NT2/D1 (cell line): ENCODE results near the gene PURA.

Experiments
- DNase-seq: peaks from one replicate; pipeline ENCODE4 v3.0.0-alpha.2; 2011; ENCODE audit warnings: low read depth, low spot score
- H3K27me3 ChIP-seq: 2 replicates; pipeline ENCODE4 v1.6.0; 2011; ENCODE audit warnings: mild to moderate bottlenecking; ENCODE audit not compliant: insufficient read length, insufficient read depth
- H3K36me3 ChIP-seq: 2 replicates; pipeline ENCODE4 v1.6.1; 2011; ENCODE audit warnings: mild to moderate bottlenecking, low read length, mixed read lengths; ENCODE audit not compliant: insufficient read depth, insufficient read length
- H3K4me1 ChIP-seq: 2 replicates; pipeline ENCODE4 v1.5.1; 2011; ENCODE audit not compliant: insufficient read depth, insufficient read length
- H3K4me3 ChIP-seq: 2 replicates; pipeline ENCODE4 v1.5.1; 2011; ENCODE audit warnings: low read depth; ENCODE audit not compliant: insufficient read length
- H3K9ac ChIP-seq: 2 replicates; pipeline ENCODE4 v1.6.0; 2011; ENCODE audit warnings: low read depth; ENCODE audit not compliant: insufficient read length
- H3K9me3 ChIP-seq: 2 replicates; pipeline ENCODE4 v1.5.1; 2011; ENCODE audit warnings: mild to moderate bottlenecking, low read length; ENCODE audit not compliant: insufficient read depth
- SUZ12 ChIP-seq: IDR thresholded peaks from 2 replicates; pipeline ENCODE4 v1.6.1; 2011; ENCODE audit not compliant: insufficient read length, insufficient read depth; ENCODE audit errors: extremely low read depth
- YY1 ChIP-seq: IDR thresholded peaks from 2 replicates; pipeline ENCODE4 v1.6.1; 2011; ENCODE audit not compliant: insufficient read length, insufficient read depth
- ZNF274 ChIP-seq: IDR thresholded peaks from 2 replicates; pipeline ENCODE4 v1.6.1; 2011; ENCODE audit warnings: mild to moderate bottlenecking, low read depth, low read length

PURA gene

DNA sequence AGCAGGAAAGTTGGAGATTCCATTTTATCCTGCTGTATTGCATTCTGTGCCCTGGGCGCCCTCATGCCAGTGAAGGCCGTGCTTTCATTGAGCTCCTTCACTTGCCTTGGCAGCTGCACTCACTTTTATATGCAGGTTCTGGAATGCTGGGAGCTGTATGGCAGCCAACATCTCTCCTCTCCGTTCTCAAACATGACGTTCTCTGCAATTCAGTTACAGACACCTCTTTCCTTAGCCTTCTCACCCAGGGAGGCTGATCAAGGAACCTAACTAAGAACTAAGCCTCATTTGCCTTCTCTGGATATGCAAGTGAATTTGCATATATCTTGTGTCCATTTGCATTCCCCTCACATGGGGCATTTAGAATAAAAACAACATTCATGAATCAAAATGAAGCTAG, 29.4 kb upstream of the PURA start:
- TF ChIP-seq SUZ12 (no peak), ZNF274 (no peak), YY1 (no peak)
- DNase-seq, result no peak

DNA sequence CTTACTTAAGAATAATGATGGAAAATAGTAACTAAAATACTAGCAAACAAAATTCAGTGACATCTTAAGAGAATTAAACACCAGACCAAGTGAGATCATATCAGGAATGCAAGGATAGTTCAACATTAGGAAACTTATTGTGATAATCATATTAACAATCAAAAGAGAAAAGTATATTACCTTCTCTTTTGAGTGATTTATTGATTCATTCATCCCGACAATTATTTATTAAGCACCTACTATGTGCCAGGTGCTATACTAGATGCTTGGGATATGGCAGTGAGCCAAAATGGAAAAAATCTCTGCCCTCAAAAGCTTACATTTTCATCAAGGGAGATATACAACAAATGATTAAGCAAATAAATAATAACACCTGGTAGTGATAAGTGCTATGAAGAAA, 23.7 kb upstream of the PURA start:
- Histone ChIP-seq H3K36me3 (no peaks in the 10 kb centered on the region), H3K9me3 (peaks cover 16% of the 10 kb centered on the region), H3K9ac (no peak overlapping the region), H3K27me3 (no peaks in the 10 kb centered on the region), H3K4me3 (no peak overlapping the region), H3K4me1 (no peaks in the 10 kb centered on the region)
- no peak for DNase-seq
- TF ChIP-seq YY1, result no peak
- no peak for TF ChIP-seq ZNF274
- no peak for TF ChIP-seq SUZ12

More for the DNA sequence above, 29.4 kb upstream of the PURA start:
- Histone ChIP-seq H3K36me3 (no peaks in the 10 kb centered on the region), H3K4me1 (no peaks in the 10 kb centered on the region), H3K27me3 (no peaks in the 10 kb centered on the region), H3K9ac (no peak overlapping the region), H3K4me3 (no peak overlapping the region), H3K9me3 (no peaks in the 10 kb centered on the region)

DNA sequence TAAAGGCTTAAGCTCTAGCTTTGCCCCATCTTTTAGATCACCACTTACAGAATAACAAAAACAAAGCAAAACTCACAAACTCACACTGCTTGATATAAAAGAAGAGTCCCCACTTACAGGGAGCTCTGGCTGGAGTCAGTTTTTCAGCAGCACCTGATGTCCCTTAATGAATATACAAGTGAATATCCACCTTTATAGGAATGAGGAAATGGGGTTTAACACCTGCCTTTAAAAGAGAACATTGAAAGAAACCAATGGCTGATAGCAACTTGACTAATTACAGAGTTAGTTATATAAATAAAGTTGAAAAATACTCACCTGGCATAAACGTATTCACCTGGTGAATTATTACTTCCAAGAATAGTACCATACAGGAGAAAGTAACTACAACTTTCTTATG, 20.7 kb upstream of the PURA start:
- TF ChIP-seq SUZ12 (no peak), ZNF274 (no peak), YY1 (no peak)
- Histone ChIP-seq H3K9ac (no peak overlapping the region), H3K27me3 (no peaks in the 10 kb centered on the region), H3K36me3 (no peaks in the 10 kb centered on the region), H3K4me1 (no peaks in the 10 kb centered on the region), H3K9me3 (peaks cover 16% of the 10 kb centered on the region), H3K4me3 (no peak overlapping the region)
- DNase-seq, result no peak

DNA sequence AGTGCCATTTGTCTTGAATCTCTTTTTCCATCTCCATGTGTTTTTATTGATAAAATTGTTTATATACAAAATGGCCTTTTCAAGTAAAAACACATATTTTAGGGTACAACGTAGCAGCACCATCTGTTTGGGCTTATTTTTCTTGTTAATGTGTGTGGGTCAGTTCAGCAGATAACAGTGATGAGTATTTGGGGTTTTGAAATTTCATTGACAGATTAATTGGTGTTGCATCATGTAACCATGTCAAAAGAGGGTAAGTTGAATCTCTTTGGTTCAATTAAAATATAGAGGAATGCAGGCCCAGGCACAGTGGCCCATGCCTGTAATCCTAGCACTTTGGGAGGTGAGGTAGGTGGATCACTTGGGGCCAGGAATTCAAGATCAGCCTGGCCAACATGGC, 20.0 kb upstream of the PURA start:
- no peak for DNase-seq
- H3K4me1 ChIP-seq, result no peaks in the 10 kb centered on the region
- no peak overlapping the region for H3K9ac ChIP-seq
- H3K4me3 ChIP-seq, result no peak overlapping the region
- H3K27me3 ChIP-seq, result no peaks in the 10 kb centered on the region
- no peaks in the 10 kb centered on the region for H3K36me3 ChIP-seq
- TF ChIP-seq YY1 (no peak), SUZ12 (no peak), ZNF274 (no peak)
- peaks cover 16% of the 10 kb centered on the region for H3K9me3 ChIP-seq

GRCh38 chr5:140094889-140095288, 19.0 kb upstream of the PURA start:
- Histone ChIP-seq H3K36me3 (no peaks in the 10 kb centered on the region), H3K9ac (no peak overlapping the region), H3K27me3 (no peaks in the 10 kb centered on the region), H3K4me3 (no peak overlapping the region), H3K9me3 (peaks cover 15% of the 10 kb centered on the region), H3K4me1 (no peaks in the 10 kb centered on the region)
- TF ChIP-seq YY1, result no peak
- TF ChIP-seq ZNF274, result no peak
- TF ChIP-seq SUZ12, result no peak
- DNase-seq, result no peak

- no peak for DNase-seq
- no peaks in the 10 kb centered on the region for H3K4me1 ChIP-seq
- no peak overlapping the region for H3K4me3 ChIP-seq
- H3K27me3 ChIP-seq, result peaks cover 18% of the 10 kb centered on the region
- TF ChIP-seq SUZ12, result no peak
- no peak for TF ChIP-seq ZNF274
- TF ChIP-seq YY1, result no peak
- H3K9me3 ChIP-seq, result no peaks in the 10 kb centered on the region
- no peak overlapping the region for H3K9ac ChIP-seq
- H3K36me3 ChIP-seq, result no peaks in the 10 kb centered on the region
Observed at GRCh38 chr5:140101179-140101578, 12.7 kb upstream of the PURA start.

- Histone ChIP-seq H3K36me3 (no peaks in the 10 kb centered on the region), H3K4me1 (no peaks in the 10 kb centered on the region)
- TF ChIP-seq SUZ12 (no peak), ZNF274 (no peak)
Observed at GRCh38 chr5:140103154-140103553, 10.8 kb upstream of the PURA start.

GRCh38 chr5:140104100-140104499, 9.8 kb upstream of the PURA start:
- Histone ChIP-seq H3K36me3 (no peaks in the 10 kb centered on the region), H3K4me1 (peaks cover 2% of the 10 kb centered on the region), H3K27me3 (peaks cover 35% of the 10 kb centered on the region), H3K4me3 (no peak overlapping the region), H3K9me3 (no peaks in the 10 kb centered on the region), H3K9ac (no peak overlapping the region)
- no peak for TF ChIP-seq YY1
- TF ChIP-seq ZNF274, result no peak
- no peak for DNase-seq

More at GRCh38 chr5:140103154-140103553, 10.8 kb upstream of the PURA start:
- H3K9me3 ChIP-seq, result no peaks in the 10 kb centered on the region
- H3K27me3 ChIP-seq, result peaks cover 26% of the 10 kb centered on the region
- DNase-seq, result no peak
- no peak overlapping the region for H3K9ac ChIP-seq
- H3K4me3 ChIP-seq, result no peak overlapping the region
